Activated CD8-positive, alpha-beta memory T cell treated with anti-CD3 and anti-CD28 coated beads for 24 hours (primary cell): ENCODE results near the gene USP9Y.
"Not testable (repeated sequence)": the region's sequence is repeated elsewhere in the genome, so short reads cannot be mapped to it uniquely, and the experiment has no call there.

Source experiments
- DNase-seq: peaks from one replicate; pipeline ENCODE4 v3.0.0-alpha.2; 2020

The USP9Y gene, protein sequence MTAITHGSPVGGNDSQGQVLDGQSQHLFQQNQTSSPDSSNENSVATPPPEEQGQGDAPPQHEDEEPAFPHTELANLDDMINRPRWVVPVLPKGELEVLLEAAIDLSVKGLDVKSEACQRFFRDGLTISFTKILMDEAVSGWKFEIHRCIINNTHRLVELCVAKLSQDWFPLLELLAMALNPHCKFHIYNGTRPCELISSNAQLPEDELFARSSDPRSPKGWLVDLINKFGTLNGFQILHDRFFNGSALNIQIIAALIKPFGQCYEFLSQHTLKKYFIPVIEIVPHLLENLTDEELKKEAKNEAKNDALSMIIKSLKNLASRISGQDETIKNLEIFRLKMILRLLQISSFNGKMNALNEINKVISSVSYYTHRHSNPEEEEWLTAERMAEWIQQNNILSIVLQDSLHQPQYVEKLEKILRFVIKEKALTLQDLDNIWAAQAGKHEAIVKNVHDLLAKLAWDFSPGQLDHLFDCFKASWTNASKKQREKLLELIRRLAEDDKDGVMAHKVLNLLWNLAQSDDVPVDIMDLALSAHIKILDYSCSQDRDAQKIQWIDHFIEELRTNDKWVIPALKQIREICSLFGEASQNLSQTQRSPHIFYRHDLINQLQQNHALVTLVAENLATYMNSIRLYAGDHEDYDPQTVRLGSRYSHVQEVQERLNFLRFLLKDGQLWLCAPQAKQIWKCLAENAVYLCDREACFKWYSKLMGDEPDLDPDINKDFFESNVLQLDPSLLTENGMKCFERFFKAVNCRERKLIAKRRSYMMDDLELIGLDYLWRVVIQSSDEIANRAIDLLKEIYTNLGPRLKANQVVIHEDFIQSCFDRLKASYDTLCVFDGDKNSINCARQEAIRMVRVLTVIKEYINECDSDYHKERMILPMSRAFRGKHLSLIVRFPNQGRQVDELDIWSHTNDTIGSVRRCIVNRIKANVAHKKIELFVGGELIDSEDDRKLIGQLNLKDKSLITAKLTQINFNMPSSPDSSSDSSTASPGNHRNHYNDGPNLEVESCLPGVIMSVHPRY (N-terminal part only)

DNA sequence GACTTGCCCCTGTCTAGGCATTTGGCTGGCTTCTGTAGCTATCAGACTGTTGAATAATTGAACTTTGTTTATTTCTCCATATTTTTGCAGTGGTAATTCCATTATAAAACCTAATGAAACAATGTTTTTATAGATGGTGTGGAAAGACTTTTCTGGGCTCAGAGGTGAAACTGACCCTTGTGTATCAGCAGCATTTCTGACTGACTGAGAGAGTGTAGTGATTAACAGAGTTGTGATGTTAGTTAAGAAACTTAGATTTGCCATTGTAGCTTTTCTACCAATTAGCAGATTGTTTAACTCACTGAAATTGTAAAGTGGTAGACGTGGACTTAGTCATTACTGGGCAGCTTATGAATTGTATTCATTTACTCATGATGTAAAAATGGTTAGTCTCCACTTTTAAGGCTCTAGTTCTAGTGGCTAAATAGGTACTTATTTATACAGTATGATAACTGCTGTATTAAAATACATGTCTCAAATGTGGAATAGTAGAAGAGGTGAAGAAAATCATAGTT lies at the start of gene USP9Y:
USP9Y (plus strand) TSS at position 51 of the 515 bp plus-strand sequence. CDS start 8,217 bp downstream, outside the sequence.
- no peak for DNase-seq

GRCh38 chrY:12651621-12652036 lies 49.4 kb upstream of the USP9Y start:
- no peak for DNase-seq

- no peak for DNase-seq
These were observed 39.0 kb upstream of the USP9Y start for GRCh38 chrY:12661745-12662681.

DNA sequence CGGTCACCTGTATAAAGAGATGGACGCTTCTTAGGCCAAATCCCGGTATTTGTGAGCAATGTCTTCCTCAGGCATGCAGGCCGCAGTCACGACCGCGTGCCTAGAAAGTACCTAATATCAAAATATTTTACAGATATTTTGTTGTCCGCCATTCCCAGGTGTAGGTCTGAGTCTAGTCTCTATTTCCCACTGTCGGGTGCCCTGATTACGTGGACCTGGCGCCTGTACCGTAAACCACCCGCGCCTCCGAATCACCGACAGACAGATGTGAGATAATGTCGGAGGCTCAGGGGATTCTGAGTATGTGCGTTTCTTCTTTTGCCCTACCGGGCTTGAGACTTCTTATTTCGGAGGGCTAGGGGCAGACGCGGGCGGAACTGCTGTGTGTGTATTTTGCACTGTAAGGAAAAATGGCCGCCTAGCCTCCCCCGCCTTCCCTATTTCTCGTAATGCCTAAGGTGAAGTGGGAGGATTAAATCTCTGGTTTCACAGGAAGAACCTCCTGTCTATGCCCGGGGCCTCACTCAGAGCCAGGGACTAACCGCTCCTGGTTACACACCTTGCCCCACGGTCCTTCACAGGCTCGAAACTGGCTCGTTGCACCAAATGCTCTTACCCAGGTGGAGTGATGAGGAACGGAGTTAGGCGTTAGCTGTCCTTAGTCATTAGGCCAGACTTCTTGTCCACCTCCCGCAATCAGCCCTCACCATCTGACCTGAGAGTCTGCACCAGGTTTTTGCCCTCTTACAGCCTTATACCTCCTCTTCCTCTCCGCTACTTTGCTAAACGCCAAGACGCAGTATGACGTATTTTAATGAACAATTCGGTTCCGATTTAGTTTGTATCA lies 38.1 kb upstream of the USP9Y start:
- no peak for DNase-seq

- DNase-seq, result not testable (repeated sequence)
These were observed 37.2 kb upstream of the USP9Y start for GRCh38 chrY:12663845-12664244.

DNA sequence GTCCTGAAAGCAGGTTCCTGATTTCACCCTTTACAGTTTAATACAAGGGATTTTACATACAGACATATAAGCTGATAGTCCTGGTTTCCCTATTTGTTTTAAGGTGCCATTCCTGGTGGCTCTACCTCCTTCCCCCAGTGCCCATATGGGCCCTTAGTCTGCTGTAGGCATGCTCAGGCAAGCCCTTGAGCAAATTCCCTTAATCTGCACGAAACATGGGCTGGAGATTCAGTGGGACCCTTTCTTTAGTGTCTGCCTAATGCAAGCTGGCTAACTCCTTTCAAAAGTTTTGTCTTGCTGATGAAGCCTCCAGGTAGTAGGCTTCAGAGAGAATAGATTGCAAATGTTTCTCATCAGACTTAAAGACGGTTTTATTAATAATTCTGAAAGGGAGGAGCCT lies 22.9 kb upstream of the USP9Y start:
- DNase-seq, result no peak

DNA sequence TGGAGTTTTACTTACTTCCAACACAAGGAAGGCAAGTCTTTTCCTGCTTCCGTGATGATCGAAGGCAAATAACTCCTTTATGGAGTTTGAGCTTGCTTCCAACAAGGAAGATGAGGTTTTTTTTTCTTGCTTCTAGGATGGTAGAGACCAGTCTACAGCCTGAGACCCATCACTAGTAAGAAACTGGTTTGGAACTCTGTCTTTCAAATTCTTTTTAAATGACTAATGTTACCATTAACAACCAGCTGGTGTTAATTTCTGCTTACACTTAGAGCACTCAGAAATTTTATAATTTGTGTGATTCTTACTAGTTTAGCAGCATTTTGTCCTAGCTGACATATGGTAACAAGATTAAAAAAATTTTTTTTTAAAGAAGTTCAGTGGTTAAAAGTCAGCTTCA lies 19.5 kb upstream of the USP9Y start:
- DNase-seq, result no peak

- no peak for DNase-seq
These were observed 12.7 kb upstream of the USP9Y start for GRCh38 chrY:12688337-12688736.

GRCh38 chrY:12700087-12700486 lies 944 bp upstream of the USP9Y start:
- no peak for DNase-seq

GRCh38 chrY:12702174-12702573 lies 1.1 kb downstream of the USP9Y start:
- DNase-seq, result no peak

GRCh38 chrY:12710460-12710859 lies 9.4 kb downstream of the USP9Y start:
- DNase-seq, result no peak

DNA sequence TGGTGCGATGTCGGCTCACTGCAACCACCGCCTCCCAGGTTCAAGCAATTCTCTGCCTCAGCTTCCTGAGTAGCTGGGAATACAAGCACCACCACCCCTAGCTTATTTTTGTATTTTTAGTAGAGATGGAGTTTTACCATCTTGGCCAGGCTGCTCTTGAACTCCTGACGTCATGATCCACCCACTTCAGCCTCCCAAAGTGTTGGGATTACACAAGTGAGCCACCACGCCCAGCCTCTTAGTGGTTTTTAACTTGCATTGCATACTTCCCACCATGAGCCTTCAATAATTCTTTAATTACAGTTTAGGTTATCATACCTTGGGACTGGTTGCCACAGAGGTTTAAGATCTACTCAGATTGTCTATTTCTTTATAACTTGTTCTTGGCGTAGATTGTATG lies 14.3 kb downstream of the USP9Y start:
- no peak for DNase-seq

GRCh38 chrY:12729746-12730145 lies 28.7 kb downstream of the USP9Y start:
- no peak for DNase-seq

- DNase-seq, result no peak
These were observed 32.6 kb downstream of the USP9Y start for GRCh38 chrY:12733625-12734024.

GRCh38 chrY:12734051-12734450 lies 33.0 kb downstream of the USP9Y start:
- DNase-seq, result no peak

GRCh38 chrY:12741414-12741813 lies 40.4 kb downstream of the USP9Y start:
- no peak for DNase-seq

DNA sequence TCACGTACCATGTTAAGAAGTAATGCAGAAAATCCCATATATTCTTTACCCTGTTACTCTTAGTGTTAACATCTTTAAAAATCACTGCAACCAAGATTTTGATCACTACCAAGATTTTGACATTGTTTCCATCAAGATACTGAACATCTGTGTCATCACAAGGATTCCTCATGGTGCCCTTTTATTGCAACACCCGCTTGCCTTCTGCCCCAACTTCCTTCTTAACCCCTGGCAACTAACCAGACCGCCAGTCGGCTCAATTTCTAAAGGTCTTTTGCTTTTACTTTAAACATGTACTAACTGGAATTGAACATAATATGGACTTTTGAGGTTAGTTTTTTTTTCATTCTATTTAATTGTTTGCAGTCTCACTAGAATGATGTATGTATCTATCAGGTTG lies 41.7 kb downstream of the USP9Y start:
- DNase-seq, result no peak

- no peak for DNase-seq
These were observed 43.1 kb downstream of the USP9Y start for GRCh38 chrY:12744091-12744490.

- no peak for DNase-seq
These were observed 48.3 kb downstream of the USP9Y start for GRCh38 chrY:12749293-12749692.

- DNase-seq, result no peak
These were observed 51.8 kb downstream of the USP9Y start for GRCh38 chrY:12752856-12753255.

GRCh38 chrY:12756021-12756420 lies 55.0 kb downstream of the USP9Y start:
- no peak for DNase-seq
